HepG2 (cell line): Measurements from ENCODE around the gene RGS14. TPM values are rescaled to one million over a fixed set of nuclear protein-coding genes. Genes with fewer than 3 reads are reported as not detected.

Experiments used
- BATF2 ChIP-seq: sonication (generic); formaldehyde crosslinking; IDR thresholded peaks from 2 replicates; pipeline ENCODE4 v1.8.0; 2022; ENCODE audit warnings: mild to moderate bottlenecking, missing genetic modification reagents, moderate library complexity
- CBX1 ChIP-seq: IDR thresholded peaks from one replicate; pipeline ENCODE4 v1.6.1; 2016; ENCODE audit warnings: antibody characterized with exemption, low read depth
- CEBPB ChIP-seq: IDR thresholded peaks from 2 replicates; pipeline ENCODE4 v1.6.1; 2011; ENCODE audit warnings: low read depth, low read length, improper control_type of control experiment, borderline replicate concordance
- FOXC1 ChIP-seq: sonication (generic); formaldehyde crosslinking; IDR thresholded peaks from 2 replicates; pipeline ENCODE4 v1.8.0; 2022; ENCODE audit warnings: mild to moderate bottlenecking, missing genetic modification reagents, borderline replicate concordance
- IRF2 ChIP-seq: IDR thresholded peaks from 2 replicates; pipeline ENCODE4 v1.6.1; 2018; ENCODE audit warnings: missing genetic modification reagents, missing compliant biosample characterization
- KLF11 ChIP-seq: IDR thresholded peaks from 2 replicates; pipeline ENCODE4 v1.6.1; 2016; ENCODE audit warnings: missing compliant biosample characterization
- MBNL3 ChIP-seq: fragments of 250-450 bp; sonication (Bioruptor Pico); conservative IDR thresholded peaks from 2 replicates; pipeline ENCODE4 v1.8.0; 2022; ENCODE audit warnings: mild to moderate bottlenecking, inconsistent platforms
- NONO ChIP-seq, 2 experiments: fragments of 450-650 bp in 1 of 2; sonication (generic) in 1 of 2; formaldehyde crosslinking in 1 of 2; IDR thresholded peaks in 1 of 2; conservative IDR thresholded peaks in 1 of 2; 2 replicates each; pipeline versions ENCODE4 v1.6.1 to v1.8.0; 2017 to 2022; ENCODE audit warnings: mild to moderate bottlenecking in 1 of 2, missing genetic modification reagents in 1 of 2, moderate library complexity in 1 of 2
- ZBTB38 ChIP-seq: sonication (generic); formaldehyde crosslinking; IDR thresholded peaks from 2 replicates; pipeline ENCODE4 v1.5.1; 2020; ENCODE audit warnings: mild to moderate bottlenecking, missing genetic modification reagents
- ZBTB7A ChIP-seq: sonication (generic); formaldehyde crosslinking; IDR thresholded peaks from 2 replicates; pipeline ENCODE4 v1.8.0; 2022; ENCODE audit warnings: mild to moderate bottlenecking, missing genetic modification reagents
- ZNF17 ChIP-seq: sonication (generic); formaldehyde crosslinking; IDR thresholded peaks from 2 replicates; pipeline ENCODE4 v1.5.0; 2020; ENCODE audit warnings: mild to moderate bottlenecking, missing genetic modification reagents
- ZNF180 ChIP-seq: sonication (generic); formaldehyde crosslinking; IDR thresholded peaks from 2 replicates; pipeline ENCODE4 v1.4.0; 2020; ENCODE audit warnings: low read depth, missing genetic modification reagents, borderline replicate concordance
- ZNF547 ChIP-seq: sonication (generic); formaldehyde crosslinking; IDR thresholded peaks from 2 replicates; pipeline ENCODE4 v1.5.1; 2020; ENCODE audit warnings: mild to moderate bottlenecking, missing genetic modification reagents
- ZSCAN20 ChIP-seq: sonication (generic); formaldehyde crosslinking; IDR thresholded peaks from 2 replicates; pipeline ENCODE4 v1.4.0; 2020; ENCODE audit warnings: missing genetic modification reagents, mild to moderate bottlenecking, borderline replicate concordance
- polyA plus RNA-seq, 8 experiments: library from polyadenylated mRNA; depleted of rRNA in 3 of 8; stranded (reverse) in 7 of 8; unstranded in 1 of 8; fragments of >200 nt; fragmentation: Illumina TruSeq in 4 of 8; extraction: Trizol in 4 of 8; gene quantifications; 2 replicates each; pipeline versions ENCODE4 v1.2.1 to v1.2.3, GENCODE V29; 2011 to 2016; ENCODE audit warnings: low read depth in 4 of 8, missing spikeins in 1 of 8, mixed read lengths in 1 of 8; ENCODE audit not compliant: insufficient read depth in 1 of 8
- total RNA-seq, 5 experiments: library from RNA; depleted of rRNA; stranded (reverse); fragments of >200 nt; fragmentation: Illumina TruSeq; extraction: Trizol; gene quantifications; 2 replicates each; pipeline ENCODE4 v1.2.3, GENCODE V29; 2016; ENCODE audit warnings: low read depth in 1 of 5
- TF ChIP-seq, protein P1 (sequence below): sonication (generic); formaldehyde crosslinking; IDR thresholded peaks from 2 replicates; pipeline ENCODE4 v1.4.0; 2020; ENCODE audit warnings: missing genetic modification reagents
- TF ChIP-seq, protein P2 (sequence below): sonication (generic); formaldehyde crosslinking; IDR thresholded peaks from 2 replicates; pipeline ENCODE4 v1.4.0; 2020; ENCODE audit warnings: missing genetic modification reagents
- TF ChIP-seq, protein P3 (sequence below): sonication (generic); formaldehyde crosslinking; IDR thresholded peaks from 2 replicates; pipeline ENCODE4 v1.4.0; 2020; ENCODE audit warnings: missing genetic modification reagents

The RGS14 gene
- total and polyA plus RNA-seq, 2 of the 13 experiments (the other 11 are each of a cell fraction or from before 2014, with no cell fraction given) = 11.1 to 17.2 TPM

- TF ChIP-seq KLF11 (CRISPR knock-in tag) (no peak), ZNF180 (no peak), CBX1 (no peak), MBNL3 (no peak), IRF2 (no peak), CEBPB (no peak), BATF2 (CRISPR knock-in tag) (0 out of 2 replicates have a peak, but pooled peaks have one; percentile 30), ZNF17 (CRISPR knock-in tag) (0 out of 2 replicates have a peak, but pooled peaks have one; percentile 29), ZNF547 (CRISPR knock-in tag) (0 out of 2 replicates have a peak, but pooled peaks have one; percentile 25), ZSCAN20 (CRISPR knock-in tag) (no peak), ZBTB38 (CRISPR knock-in tag) (peak; percentile 61; the same call in 1 of the 2 replicates), FOXC1 (CRISPR knock-in tag) (no peak), ZBTB7A (0 out of 2 replicates have a peak, but pooled peaks have one; percentile 13), NONO (IDR thresholded peaks at IDR 0.05) (no peak), NONO (CRISPR knock-in tag; conservative IDR thresholded peaks at IDR 0.05) (0 out of 2 replicates have a peak, but pooled peaks have one; percentile 15)
- TF ChIP-seq, protein P1, sequence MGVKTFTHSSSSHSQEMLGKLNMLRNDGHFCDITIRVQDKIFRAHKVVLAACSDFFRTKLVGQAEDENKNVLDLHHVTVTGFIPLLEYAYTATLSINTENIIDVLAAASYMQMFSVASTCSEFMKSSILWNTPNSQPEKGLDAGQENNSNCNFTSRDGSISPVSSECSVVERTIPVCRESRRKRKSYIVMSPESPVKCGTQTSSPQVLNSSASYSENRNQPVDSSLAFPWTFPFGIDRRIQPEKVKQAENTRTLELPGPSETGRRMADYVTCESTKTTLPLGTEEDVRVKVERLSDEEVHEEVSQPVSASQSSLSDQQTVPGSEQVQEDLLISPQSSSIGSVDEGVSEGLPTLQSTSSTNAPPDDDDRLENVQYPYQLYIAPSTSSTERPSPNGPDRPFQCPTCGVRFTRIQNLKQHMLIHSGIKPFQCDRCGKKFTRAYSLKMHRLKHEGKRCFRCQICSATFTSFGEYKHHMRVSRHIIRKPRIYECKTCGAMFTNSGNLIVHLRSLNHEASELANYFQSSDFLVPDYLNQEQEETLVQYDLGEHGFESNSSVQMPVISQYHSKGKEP (CRISPR knock-in tag) = no peak
- TF ChIP-seq, protein P2, sequence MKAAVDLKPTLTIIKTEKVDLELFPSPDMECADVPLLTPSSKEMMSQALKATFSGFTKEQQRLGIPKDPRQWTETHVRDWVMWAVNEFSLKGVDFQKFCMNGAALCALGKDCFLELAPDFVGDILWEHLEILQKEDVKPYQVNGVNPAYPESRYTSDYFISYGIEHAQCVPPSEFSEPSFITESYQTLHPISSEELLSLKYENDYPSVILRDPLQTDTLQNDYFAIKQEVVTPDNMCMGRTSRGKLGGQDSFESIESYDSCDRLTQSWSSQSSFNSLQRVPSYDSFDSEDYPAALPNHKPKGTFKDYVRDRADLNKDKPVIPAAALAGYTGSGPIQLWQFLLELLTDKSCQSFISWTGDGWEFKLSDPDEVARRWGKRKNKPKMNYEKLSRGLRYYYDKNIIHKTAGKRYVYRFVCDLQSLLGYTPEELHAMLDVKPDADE (CRISPR knock-in tag) = no peak
- TF ChIP-seq, protein P3, sequence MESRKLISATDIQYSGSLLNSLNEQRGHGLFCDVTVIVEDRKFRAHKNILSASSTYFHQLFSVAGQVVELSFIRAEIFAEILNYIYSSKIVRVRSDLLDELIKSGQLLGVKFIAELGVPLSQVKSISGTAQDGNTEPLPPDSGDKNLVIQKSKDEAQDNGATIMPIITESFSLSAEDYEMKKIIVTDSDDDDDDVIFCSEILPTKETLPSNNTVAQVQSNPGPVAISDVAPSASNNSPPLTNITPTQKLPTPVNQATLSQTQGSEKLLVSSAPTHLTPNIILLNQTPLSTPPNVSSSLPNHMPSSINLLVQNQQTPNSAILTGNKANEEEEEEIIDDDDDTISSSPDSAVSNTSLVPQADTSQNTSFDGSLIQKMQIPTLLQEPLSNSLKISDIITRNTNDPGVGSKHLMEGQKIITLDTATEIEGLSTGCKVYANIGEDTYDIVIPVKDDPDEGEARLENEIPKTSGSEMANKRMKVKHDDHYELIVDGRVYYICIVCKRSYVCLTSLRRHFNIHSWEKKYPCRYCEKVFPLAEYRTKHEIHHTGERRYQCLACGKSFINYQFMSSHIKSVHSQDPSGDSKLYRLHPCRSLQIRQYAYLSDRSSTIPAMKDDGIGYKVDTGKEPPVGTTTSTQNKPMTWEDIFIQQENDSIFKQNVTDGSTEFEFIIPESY (CRISPR knock-in tag) = peak; percentile 89
- TF ChIP-seq, all 625 proteins: peak for 14
Observed at GRCh38 chr5:177367323-177367848, 9.7 kb downstream of the RGS14 start (continued).
